Measurements from ENCODE around the gene CFAP74.
"Not testable (repeated sequence)": the region's sequence is repeated elsewhere in the genome, so short reads cannot be mapped to it uniquely, and the experiment has no call there.

Gene CFAP74

GRCh38 chr1:1892763-1893120 is 110.8 kb downstream of the CFAP74 start:
- DNase-seq = no peak

- no peak for DNase-seq
Observed at GRCh38 chr1:1892079-1892762, 111.4 kb downstream of the CFAP74 start.

GRCh38 chr1:1891349-1892078 is 112.1 kb downstream of the CFAP74 start:
- DNase-seq = peak; percentile 67 to 79

GRCh38 chr1:1890506-1891348 is 112.9 kb downstream of the CFAP74 start, which contains the start of gene GNB1:
TSS of gene GNB1 (minus strand) at chr1:1891087. CDS start at chr1:1825453, 65,634 bp downstream.
- DNase-seq = peak; percentile 85 to 91

GRCh38 chr1:1889847-1890505 is 113.6 kb downstream of the CFAP74 start:
- DNase-seq = no peak

- DNase-seq = no peak
Observed at GRCh38 chr1:1889090-1889750, 114.4 kb downstream of the CFAP74 start.

- not testable (repeated sequence) for DNase-seq
Observed at GRCh38 chr1:1883890-1884289, 119.7 kb downstream of the CFAP74 start.

GRCh38 chr1:1883092-1883873 is 120.3 kb downstream of the CFAP74 start:
- no peak for DNase-seq

- no peak for DNase-seq
Observed at GRCh38 chr1:1881727-1882126, 121.9 kb downstream of the CFAP74 start.

GRCh38 chr1:1880617-1881312 is 122.8 kb downstream of the CFAP74 start:
- no peak for DNase-seq

- no peak for DNase-seq
Observed at GRCh38 chr1:1879942-1880341, 123.6 kb downstream of the CFAP74 start.

GRCh38 chr1:1877865-1878436 is 125.6 kb downstream of the CFAP74 start:
- no peak for DNase-seq

- DNase-seq = no peak
Observed at GRCh38 chr1:1876335-1876930, 127.2 kb downstream of the CFAP74 start.

GRCh38 chr1:1875932-1876331 is 127.7 kb downstream of the CFAP74 start:
- no peak for DNase-seq

- no peak for DNase-seq
Observed at GRCh38 chr1:1874901-1875300, 128.7 kb downstream of the CFAP74 start.

- no peak for DNase-seq
Observed at GRCh38 chr1:1873186-1873585, 130.4 kb downstream of the CFAP74 start.

GRCh38 chr1:1872329-1872994 is 131.1 kb downstream of the CFAP74 start:
- DNase-seq = no peak
